T-helper 2 cell treated with Interferon-gamma antibody and Interleukin-4, amounts not matched to agents 100 ng/mL and 5 ng/mL, for 36 hours (primary cell): Measurements from ENCODE around the gene ZBTB7C. TPM values are rescaled to one million over a fixed set of nuclear protein-coding genes. Genes with fewer than 3 reads are reported as not detected.

Experiments
- intact Hi-C: fragments of 100-400 bp; cut with micrococcal nuclease; formaldehyde crosslinking; loops from one replicate; pipeline ENCODE4 v1.15.1; 2023
- total RNA-seq: library from RNA; stranded (reverse); gene quantifications from 2 replicates; pipeline ENCODE4 v1.2.3, GENCODE V29; 2022

The ZBTB7C gene
- total RNA-seq, 1 donor from 2014 or later: 0.11 TPM

- intact Hi-C loops: no loop called here
Measured at GRCh38 chr18:48153613-48154481, 255.3 kb downstream of the ZBTB7C start.

- intact Hi-C loops: no loop called here
Measured at GRCh38 chr18:48152549-48152948, 256.6 kb downstream of the ZBTB7C start.

GRCh38 chr18:48151421-48152065, 257.6 kb downstream of the ZBTB7C start:
- intact Hi-C loops: no loop called here

- intact Hi-C loops: no loop called here
Measured at GRCh38 chr18:48149020-48149685, 260.0 kb downstream of the ZBTB7C start.

- intact Hi-C loops: no loop called here
Measured at GRCh38 chr18:48142994-48143393, 266.2 kb downstream of the ZBTB7C start.

- intact Hi-C loops: no loop called here
Measured at GRCh38 chr18:48142353-48142752, 266.8 kb downstream of the ZBTB7C start.

- intact Hi-C loops: no loop called here
Measured at GRCh38 chr18:48140731-48141130, 268.5 kb downstream of the ZBTB7C start.

GRCh38 chr18:48139431-48140347, 269.5 kb downstream of the ZBTB7C start:
- intact Hi-C loops: no loop called here

- intact Hi-C loops: no loop called here
Measured at GRCh38 chr18:48138660-48139430, 270.3 kb downstream of the ZBTB7C start.

GRCh38 chr18:48138210-48138609, 271.0 kb downstream of the ZBTB7C start:
- intact Hi-C loops: no loop called here

GRCh38 chr18:48137374-48138081, 271.7 kb downstream of the ZBTB7C start:
- intact Hi-C loops: no loop called here

GRCh38 chr18:48136827-48137373, 272.3 kb downstream of the ZBTB7C start:
- intact Hi-C loops: no loop called here

GRCh38 chr18:48136051-48136826, 272.9 kb downstream of the ZBTB7C start:
- intact Hi-C loops: no loop called here

- intact Hi-C loops: no loop called here
Measured at GRCh38 chr18:48135436-48135966, 273.7 kb downstream of the ZBTB7C start.

- intact Hi-C loops: no loop called here
Measured at GRCh38 chr18:48134609-48135008, 274.6 kb downstream of the ZBTB7C start.

- intact Hi-C loops: loop anchor here (1.0 kb wide), 1 partner anchor 8 kb away; no protein-coding TSS in a partner anchor
Measured at GRCh38 chr18:48133671-48134251, 275.4 kb downstream of the ZBTB7C start.

GRCh38 chr18:48132797-48133655, 276.2 kb downstream of the ZBTB7C start:
- intact Hi-C loops: loop anchor here (1.0 kb wide), 1 partner anchor 8 kb away; no protein-coding TSS in a partner anchor
